Vagina (tissue), 2 donors: ENCODE results near the gene ASPRV1. TPM values are rescaled to one million over a fixed set of nuclear protein-coding genes. Genes with fewer than 3 reads are reported as not detected.

ENCODE experiments used
- DNase-seq, 2 donors: peaks; one replicate each; pipeline ENCODE4 v3.0.0-alpha.2; 2017; ENCODE audit errors: extremely low spot score in 2 of 2
- H3K27ac ChIP-seq: fragments of 200-600 bp; sonication (generic); one replicate; pipeline ENCODE4 v1.5.1; 2019
- H3K27me3 ChIP-seq: fragments of 200-600 bp; sonication (generic); one replicate; pipeline ENCODE4 v1.5.1; 2019
- H3K36me3 ChIP-seq, 2 donors: fragments of 200-600 bp; sonication (generic); one replicate each; pipeline ENCODE4 v1.5.1; 2017 to 2019
- H3K4me1 ChIP-seq: fragments of 200-600 bp; sonication (generic); one replicate; pipeline ENCODE4 v1.5.1; 2019
- H3K4me3 ChIP-seq, 2 donors: fragments of 200-600 bp; sonication (generic); 1 replicate in 1 of 2; 2 replicates in 1 of 2; pipeline ENCODE4 v1.5.1; 2016 to 2019
- H3K9me3 ChIP-seq: fragments of 200-600 bp; sonication (generic); one replicate; pipeline ENCODE4 v1.5.1; 2019
- CTCF ChIP-seq, 3 experiments: fragments of 450-650 bp in 2 of 3; fragments of 200-600 bp in 1 of 3; sonication (generic) in 1 of 3; IDR thresholded peaks; one replicate each; pipeline ENCODE4 v1.5.1; 2017 to 2019; ENCODE audit warnings: antibody characterized with exemption in 3 of 3, mild to moderate bottlenecking in 2 of 3, moderate library complexity in 2 of 3
- POLR2A ChIP-seq, 2 donors: fragments of 450-650 bp; IDR thresholded peaks; one replicate each; pipeline ENCODE4 v1.6.1; 2017; ENCODE audit warnings: antibody characterized with exemption in 2 of 2, mild to moderate bottlenecking in 2 of 2, moderate library complexity in 2 of 2
- POLR2AphosphoS5 ChIP-seq, 2 donors: sonication (generic); formaldehyde crosslinking; IDR thresholded peaks; one replicate each; pipeline ENCODE4 v1.9.0; 2017; ENCODE audit warnings: antibody characterized with exemption in 2 of 2, mild to moderate bottlenecking in 2 of 2, low read depth in 1 of 2; ENCODE audit not compliant: insufficient read depth in 1 of 2
- intact Hi-C: fragments of 100-400 bp; cut with DNase I; formaldehyde crosslinking; loops from one replicate; pipeline ENCODE4 v1.15.1; 2023
- total RNA-seq: library from RNA; depleted of rRNA; stranded (reverse); fragments of >200 nt; gene quantifications from one replicate; pipeline ENCODE4 v1.2.3, GENCODE V29; 2016

The ASPRV1 gene
- total RNA-seq, 1 donor from 2014 or later, result 0.49 TPM

DNA sequence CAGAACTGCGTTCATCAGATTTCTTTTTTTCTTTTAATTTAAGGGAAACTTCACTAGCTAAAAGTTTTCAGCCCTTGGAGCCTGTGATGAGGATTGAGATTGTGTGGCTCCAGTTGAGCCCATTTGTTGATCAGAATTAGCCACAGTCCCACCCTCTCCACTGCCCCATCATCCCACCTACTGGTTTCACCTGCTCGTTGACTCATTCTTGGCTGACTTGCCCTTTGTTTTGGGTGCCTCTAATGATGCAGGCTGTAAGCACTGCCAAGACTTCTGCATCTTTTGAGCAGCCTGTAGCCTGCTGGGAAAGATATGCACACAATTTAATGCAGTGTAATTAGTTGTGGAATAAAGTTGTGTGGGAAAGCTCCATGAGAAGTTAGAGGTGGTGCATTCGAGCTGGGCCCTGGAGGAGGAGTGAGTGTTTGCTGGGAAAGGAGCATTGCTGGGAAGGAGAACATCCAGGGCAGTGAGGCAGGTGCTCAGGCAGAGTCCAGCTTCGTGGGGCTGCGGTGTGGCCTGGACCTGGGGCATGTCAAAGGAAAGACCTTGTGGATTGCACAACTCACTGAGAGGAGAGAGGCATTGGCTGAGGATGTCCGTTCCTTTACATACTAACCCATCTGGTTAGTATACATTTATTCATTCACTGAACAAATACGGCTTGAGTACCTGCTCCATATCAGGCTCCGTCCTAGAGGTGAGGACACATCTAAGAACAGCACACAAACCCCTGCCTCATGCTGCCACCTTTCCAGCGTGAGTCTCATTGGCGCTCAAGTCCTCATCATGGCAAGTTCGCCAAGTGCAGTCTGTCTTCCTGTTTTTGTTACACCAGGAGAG, 18.2 kb downstream of the ASPRV1 start:
- Histone ChIP-seq H3K36me3 (peaks cover 0 to 35% of the 10 kb centered on the region in 2 donors), H3K4me1 (no peaks in the 10 kb centered on the region), H3K4me3 (no peak overlapping the region), H3K27ac (no peak overlapping the region), H3K9me3 (no peaks in the 10 kb centered on the region), H3K27me3 (no peaks in the 10 kb centered on the region)
- TF ChIP-seq CTCF (IDR thresholded peaks at IDR 0.05) (no peak), POLR2A (IDR thresholded peaks at IDR 0.05) (no peak), POLR2AphosphoS5 (IDR thresholded peaks at IDR 0.05; ENCODE audit: insufficient read depth in 1 of 2, low read depth in 1 of 2) (no peak)
- peak in 1 of 2 donors; percentile 46 for DNase-seq
- intact Hi-C loops, result no loop called here

DNA sequence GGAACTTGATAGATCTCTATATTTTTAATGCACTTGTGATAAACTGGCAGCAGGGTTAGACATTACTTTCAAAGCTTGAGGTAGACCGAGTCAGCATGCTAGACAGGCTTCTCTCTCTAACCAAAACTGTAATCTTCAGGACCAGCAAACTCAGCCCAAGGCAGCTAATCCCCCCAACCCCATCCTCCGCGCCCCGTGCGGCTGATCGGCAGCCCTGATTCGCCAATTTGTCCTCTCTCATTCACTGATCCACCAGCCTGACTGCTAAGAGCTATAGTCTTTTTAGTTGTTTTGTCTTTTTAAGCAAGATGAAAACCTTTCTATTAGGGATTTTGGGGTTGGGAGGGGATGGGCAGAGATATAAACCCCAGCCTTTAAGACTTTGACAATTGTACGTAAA, 20.7 kb downstream of the ASPRV1 start:
- Histone ChIP-seq H3K9me3 (no peaks in the 10 kb centered on the region), H3K4me3 (no peak overlapping the region), H3K27me3 (no peaks in the 10 kb centered on the region), H3K4me1 (no peaks in the 10 kb centered on the region), H3K27ac (no peak overlapping the region), H3K36me3 (peaks cover 0 to 60% of the 10 kb centered on the region in 2 donors)
- intact Hi-C loops, result no loop called here
- TF ChIP-seq POLR2AphosphoS5 (IDR thresholded peaks at IDR 0.05; ENCODE audit: insufficient read depth in 1 of 2, low read depth in 1 of 2) (no peak), POLR2A (IDR thresholded peaks at IDR 0.05) (no peak), CTCF (IDR thresholded peaks at IDR 0.05) (no peak)
- no peak for DNase-seq

DNA sequence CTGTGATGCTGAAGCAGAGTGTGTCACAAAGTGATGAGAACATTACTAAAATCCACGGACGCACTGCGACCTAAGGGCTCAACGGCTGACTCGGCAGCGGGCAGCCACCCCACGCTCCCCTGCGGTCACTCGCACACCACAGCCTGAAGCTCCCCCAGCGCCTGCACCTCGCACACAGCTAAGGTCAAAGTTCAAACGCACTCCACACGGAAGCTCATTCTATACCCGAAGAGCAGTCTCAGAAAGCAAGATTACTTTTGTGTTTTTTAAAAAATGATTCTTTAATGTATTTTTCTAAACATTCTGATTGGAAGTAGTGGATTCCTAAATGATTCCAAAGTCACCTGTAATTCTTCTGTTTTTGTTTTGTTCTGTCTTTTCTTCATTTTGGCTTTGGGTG, 21.7 kb downstream of the ASPRV1 start:
- TF ChIP-seq POLR2AphosphoS5 (IDR thresholded peaks at IDR 0.05; ENCODE audit: insufficient read depth in 1 of 2, low read depth in 1 of 2), result no peak
- no peak for TF ChIP-seq CTCF (IDR thresholded peaks at IDR 0.05)
- no peak for TF ChIP-seq POLR2A (IDR thresholded peaks at IDR 0.05)
- no peak overlapping the region for H3K27ac ChIP-seq
- no peaks in the 10 kb centered on the region for H3K4me1 ChIP-seq
- H3K4me3 ChIP-seq, result no peak overlapping the region
- no peaks in the 10 kb centered on the region for H3K9me3 ChIP-seq
- intact Hi-C loops, result no loop called here
- H3K27me3 ChIP-seq, result no peaks in the 10 kb centered on the region
- DNase-seq, result no peak
- peaks cover 0 to 66% of the 10 kb centered on the region in 2 donors for H3K36me3 ChIP-seq

GRCh38 chr2:69937968-69938367, 23.5 kb downstream of the ASPRV1 start:
- H3K36me3 ChIP-seq, result peaks cover 0 to 66% of the 10 kb centered on the region in 2 donors
- H3K4me1 ChIP-seq, result no peaks in the 10 kb centered on the region
- H3K4me3 ChIP-seq, result no peak overlapping the region
- no peak overlapping the region for H3K27ac ChIP-seq
- H3K27me3 ChIP-seq, result no peaks in the 10 kb centered on the region
- no peak for TF ChIP-seq CTCF (IDR thresholded peaks at IDR 0.05)
- TF ChIP-seq POLR2A (IDR thresholded peaks at IDR 0.05), result no peak
- TF ChIP-seq POLR2AphosphoS5 (IDR thresholded peaks at IDR 0.05; ENCODE audit: insufficient read depth in 1 of 2, low read depth in 1 of 2), result no peak
- DNase-seq, result no peak
- no peaks in the 10 kb centered on the region for H3K9me3 ChIP-seq
- intact Hi-C loops, result no loop called here

- H3K27me3 ChIP-seq, result no peaks in the 10 kb centered on the region
- intact Hi-C loops, result no loop called here
- no peaks in the 10 kb centered on the region for H3K4me1 ChIP-seq
- H3K27ac ChIP-seq, result no peak overlapping the region
- H3K9me3 ChIP-seq, result no peaks in the 10 kb centered on the region
- DNase-seq, result no peak
- TF ChIP-seq CTCF (IDR thresholded peaks at IDR 0.05) (no peak), POLR2A (IDR thresholded peaks at IDR 0.05) (no peak), POLR2AphosphoS5 (IDR thresholded peaks at IDR 0.05; ENCODE audit: insufficient read depth in 1 of 2, low read depth in 1 of 2) (no peak)
- peaks cover 0 to 61% of the 10 kb centered on the region in 2 donors for H3K36me3 ChIP-seq
- no peak overlapping the region for H3K4me3 ChIP-seq
Observed at GRCh38 chr2:69936906-69937305, 24.5 kb downstream of the ASPRV1 start.
